GM12801 (cell line): ENCODE measurements around the gene FNDC3B.

Experiments
- CTCF ChIP-seq: IDR thresholded peaks from one replicate; pipeline ENCODE4 v1.5.1; 2011; ENCODE audit warnings: control low read depth; ENCODE audit not compliant: insufficient read length; ENCODE audit errors: extremely low read depth

The FNDC3B gene

GRCh38 chr3:172261054-172261453, 221.7 kb downstream of the FNDC3B start:
- TF ChIP-seq CTCF = no peak

- no peak for TF ChIP-seq CTCF
Observed at GRCh38 chr3:172262991-172263608, 223.7 kb downstream of the FNDC3B start.

GRCh38 chr3:172263781-172264486, 224.6 kb downstream of the FNDC3B start:
- TF ChIP-seq CTCF = no peak

GRCh38 chr3:172266103-172266502, 226.7 kb downstream of the FNDC3B start:
- TF ChIP-seq CTCF = no peak

GRCh38 chr3:172268425-172268824, 229.0 kb downstream of the FNDC3B start:
- TF ChIP-seq CTCF = no peak

GRCh38 chr3:172268868-172269267, 229.5 kb downstream of the FNDC3B start:
- TF ChIP-seq CTCF = no peak

GRCh38 chr3:172270557-172271166, 231.3 kb downstream of the FNDC3B start:
- no peak for TF ChIP-seq CTCF
